ENCODE measurements around the gene CAMTA1. TPM values are rescaled to one million over a fixed set of nuclear protein-coding genes. Genes with fewer than 3 reads are reported as not detected.

CAMTA1 gene
- total RNA-seq, 4 donors from 2014 or later, result 86.3 to 170 (median 132) TPM

GRCh38 chr1:7229186-7229585 lies 443.9 kb downstream of the CAMTA1 start:
- no peaks in the 10 kb centered on the region for H3K9me3 ChIP-seq
- WGBS, 2 donors (ENCODE audit: low coverage in 1 of 2), result 100% methylated on average over 1 of the region's 4 CpGs; no CpG with 5 or more reads in 1 of the 2 donors
- ATAC-seq, result no peak

GRCh38 chr1:7229696-7230631 lies 444.7 kb downstream of the CAMTA1 start:
- 70 to 90% methylated on average over 4 to 9 of the region's 20 CpGs for WGBS, 2 donors (ENCODE audit: low coverage in 1 of 2)
- H3K36me3 ChIP-seq, result no peaks in the 10 kb centered on the region
- ATAC-seq, result no peak
- no peak overlapping the region for H3K27ac ChIP-seq
- H3K27me3 ChIP-seq, result peaks cover 23% of the 10 kb centered on the region
- H3K4me1 ChIP-seq, result no peaks in the 10 kb centered on the region
- H3K4me3 ChIP-seq, result no peak overlapping the region
- TF ChIP-seq CTCF (IDR thresholded peaks at IDR 0.05) (no peak), EP300 (IDR thresholded peaks at IDR 0.05) (no peak), POLR2AphosphoS5 (IDR thresholded peaks at IDR 0.05) (no peak), POLR2A (IDR thresholded peaks at IDR 0.05) (no peak)
- H3K9me3 ChIP-seq, result no peaks in the 10 kb centered on the region

More at GRCh38 chr1:7229186-7229585, 443.9 kb downstream of the CAMTA1 start:
- Histone ChIP-seq H3K4me1 (no peaks in the 10 kb centered on the region), H3K4me3 (no peak overlapping the region), H3K27me3 (peaks cover 23% of the 10 kb centered on the region), H3K27ac (no peak overlapping the region), H3K36me3 (no peaks in the 10 kb centered on the region)
- TF ChIP-seq CTCF (IDR thresholded peaks at IDR 0.05) (no peak), EP300 (IDR thresholded peaks at IDR 0.05) (no peak), POLR2A (IDR thresholded peaks at IDR 0.05) (no peak), POLR2AphosphoS5 (IDR thresholded peaks at IDR 0.05) (no peak)

GRCh38 chr1:7232441-7233236 lies 447.4 kb downstream of the CAMTA1 start:
- TF ChIP-seq CTCF (IDR thresholded peaks at IDR 0.05), result no peak
- no peak for TF ChIP-seq POLR2AphosphoS5 (IDR thresholded peaks at IDR 0.05)
- TF ChIP-seq POLR2A (IDR thresholded peaks at IDR 0.05), result no peak
- TF ChIP-seq EP300 (IDR thresholded peaks at IDR 0.05), result no peak
- ATAC-seq, result no peak
- 87% methylated on average over 9 to 15 of the region's 15 CpGs for WGBS, 2 donors (ENCODE audit: low coverage in 1 of 2)
- Histone ChIP-seq H3K4me1 (no peaks in the 10 kb centered on the region), H3K27me3 (peaks cover 13% of the 10 kb centered on the region), H3K36me3 (no peaks in the 10 kb centered on the region), H3K4me3 (no peak overlapping the region), H3K27ac (no peak overlapping the region), H3K9me3 (no peaks in the 10 kb centered on the region)

- Histone ChIP-seq H3K27me3 (peaks cover 9% of the 10 kb centered on the region), H3K9me3 (no peaks in the 10 kb centered on the region), H3K27ac (no peak overlapping the region), H3K4me3 (no peak overlapping the region), H3K4me1 (no peaks in the 10 kb centered on the region), H3K36me3 (no peaks in the 10 kb centered on the region)
- 90 to 95% methylated on average over 2 to 4 of the region's 6 CpGs for WGBS, 2 donors (ENCODE audit: low coverage in 1 of 2)
- TF ChIP-seq POLR2A (IDR thresholded peaks at IDR 0.05), result no peak
- TF ChIP-seq POLR2AphosphoS5 (IDR thresholded peaks at IDR 0.05), result no peak
- TF ChIP-seq CTCF (IDR thresholded peaks at IDR 0.05), result no peak
- TF ChIP-seq EP300 (IDR thresholded peaks at IDR 0.05), result no peak
- no peak for ATAC-seq
These were observed 447.9 kb downstream of the CAMTA1 start for GRCh38 chr1:7233237-7233540.
